Cardiac fibroblast (primary cell): ENCODE data around the gene TMTC2.

Experiments
- DNase-seq, 2 donors: peaks; one replicate each; pipeline versions ENCODE4 v3.0.0 to v3.0.0-alpha.2; 2010; ENCODE audit warnings: low read depth in 2 of 2
- H3K4me3 ChIP-seq, 2 donors: replicated peaks in 1 of 2; 1 replicate in 1 of 2; 2 replicates in 1 of 2; pipeline ENCODE4 v1.5.1; 2011; ENCODE audit warnings: low read depth in 2 of 2, low read length in 2 of 2, mild to moderate bottlenecking in 2 of 2, moderate library complexity in 1 of 2
- TF ChIP-seq, protein P1 (sequence below): IDR thresholded peaks from one replicate; pipeline ENCODE4 v1.5.1; 2011; ENCODE audit warnings: low read depth, mild to moderate bottlenecking, low read length, inconsistent platforms

The TMTC2 gene

GRCh38 chr12:82698708-82699564, 12.2 kb downstream of the TMTC2 start:
- TF ChIP-seq, protein P1, sequence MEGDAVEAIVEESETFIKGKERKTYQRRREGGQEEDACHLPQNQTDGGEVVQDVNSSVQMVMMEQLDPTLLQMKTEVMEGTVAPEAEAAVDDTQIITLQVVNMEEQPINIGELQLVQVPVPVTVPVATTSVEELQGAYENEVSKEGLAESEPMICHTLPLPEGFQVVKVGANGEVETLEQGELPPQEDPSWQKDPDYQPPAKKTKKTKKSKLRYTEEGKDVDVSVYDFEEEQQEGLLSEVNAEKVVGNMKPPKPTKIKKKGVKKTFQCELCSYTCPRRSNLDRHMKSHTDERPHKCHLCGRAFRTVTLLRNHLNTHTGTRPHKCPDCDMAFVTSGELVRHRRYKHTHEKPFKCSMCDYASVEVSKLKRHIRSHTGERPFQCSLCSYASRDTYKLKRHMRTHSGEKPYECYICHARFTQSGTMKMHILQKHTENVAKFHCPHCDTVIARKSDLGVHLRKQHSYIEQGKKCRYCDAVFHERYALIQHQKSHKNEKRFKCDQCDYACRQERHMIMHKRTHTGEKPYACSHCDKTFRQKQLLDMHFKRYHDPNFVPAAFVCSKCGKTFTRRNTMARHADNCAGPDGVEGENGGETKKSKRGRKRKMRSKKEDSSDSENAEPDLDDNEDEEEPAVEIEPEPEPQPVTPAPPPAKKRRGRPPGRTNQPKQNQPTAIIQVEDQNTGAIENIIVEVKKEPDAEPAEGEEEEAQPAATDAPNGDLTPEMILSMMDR, result no peak
- DNase-seq, result no peak
- no peak overlapping the region for H3K4me3 ChIP-seq

DNA sequence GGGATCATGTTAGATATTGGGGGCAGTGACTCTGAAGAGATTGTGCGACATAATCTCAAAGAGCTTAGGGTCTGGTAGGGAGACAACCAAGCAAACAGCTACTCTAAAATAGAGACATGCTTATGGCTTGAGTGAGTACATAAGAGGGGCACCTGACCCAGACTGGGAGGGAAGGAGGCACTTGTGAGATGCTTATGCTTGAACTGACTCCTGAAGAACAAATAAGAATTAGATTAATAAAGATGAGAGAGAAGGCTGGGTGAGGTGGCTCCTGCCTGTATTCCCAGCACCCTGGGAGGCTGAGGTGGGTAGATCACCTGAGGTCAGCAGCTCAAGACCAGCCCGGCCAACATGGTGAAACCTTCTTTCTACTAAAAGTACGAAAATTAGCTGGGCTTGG, 19.1 kb downstream of the TMTC2 start:
- no peak for DNase-seq
- no peak overlapping the region for H3K4me3 ChIP-seq
- TF ChIP-seq, protein P1, result no peak

DNA sequence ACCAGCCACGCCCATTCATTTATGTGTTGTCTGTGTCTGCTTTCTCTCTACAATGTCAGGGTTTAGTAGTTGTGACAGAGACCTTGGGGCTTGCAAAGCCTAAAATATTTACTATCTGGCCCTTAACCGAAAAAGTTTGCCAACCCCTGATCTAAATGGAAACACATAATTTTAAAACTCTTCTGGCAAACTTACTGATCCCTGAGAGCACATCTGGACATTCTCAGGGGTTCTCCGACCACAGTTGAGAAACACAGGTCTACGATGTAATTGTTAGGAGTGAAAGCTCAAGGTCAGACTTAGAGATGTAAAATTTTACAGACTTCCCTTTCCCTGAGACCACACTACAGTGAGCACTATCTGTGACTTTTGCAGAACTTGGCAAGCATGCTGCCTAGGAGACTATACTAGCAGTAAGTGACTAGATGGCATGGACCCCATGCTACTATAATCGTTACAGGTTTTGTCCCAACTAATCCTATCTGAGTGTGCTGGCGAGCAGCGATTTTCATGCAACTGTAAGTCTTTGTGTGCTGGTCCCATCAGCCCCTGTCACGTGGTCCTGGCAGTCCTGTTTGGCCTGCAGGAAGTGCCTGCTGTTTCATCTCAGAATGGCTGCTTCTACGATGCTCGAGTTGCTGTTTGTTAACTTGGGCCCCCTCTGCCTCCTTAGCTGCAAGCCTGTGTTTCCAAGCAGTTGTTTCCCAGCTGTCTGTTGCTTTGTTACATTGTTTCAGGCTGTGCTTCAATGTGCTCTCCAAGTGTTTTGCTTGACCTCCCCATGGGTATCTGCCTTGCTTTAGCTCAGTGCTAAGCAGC, 21.6 kb downstream of the TMTC2 start:
- no peak overlapping the region for H3K4me3 ChIP-seq
- peak in 1 of 2 donors; percentile 55 for DNase-seq
- TF ChIP-seq, protein P1, result no peak

- no peak overlapping the region for H3K4me3 ChIP-seq
- no peak for DNase-seq
- TF ChIP-seq, protein P1, result no peak
Observed at GRCh38 chr12:82709794-82710355, 23.2 kb downstream of the TMTC2 start.

DNA sequence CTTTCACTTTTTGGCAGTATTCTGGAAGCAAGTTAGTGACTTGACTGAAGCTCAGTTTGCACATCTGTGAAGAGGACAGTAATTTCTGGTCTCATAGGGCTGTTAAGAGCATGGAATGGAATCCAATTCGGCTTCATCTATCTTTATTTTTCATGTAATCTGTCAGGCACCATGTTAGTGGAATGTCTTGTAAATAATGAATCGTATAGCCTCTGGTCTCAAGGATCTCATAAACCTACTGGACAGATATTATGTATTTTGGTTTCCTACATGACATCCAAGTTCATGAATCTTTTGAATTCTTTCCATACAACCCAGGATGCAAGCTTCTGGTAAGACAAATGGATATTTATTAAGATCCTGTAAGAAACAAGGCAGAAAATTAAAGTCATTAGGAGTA, 24.0 kb downstream of the TMTC2 start:
- DNase-seq, result no peak
- no peak overlapping the region for H3K4me3 ChIP-seq
- TF ChIP-seq, protein P1, result no peak

DNA sequence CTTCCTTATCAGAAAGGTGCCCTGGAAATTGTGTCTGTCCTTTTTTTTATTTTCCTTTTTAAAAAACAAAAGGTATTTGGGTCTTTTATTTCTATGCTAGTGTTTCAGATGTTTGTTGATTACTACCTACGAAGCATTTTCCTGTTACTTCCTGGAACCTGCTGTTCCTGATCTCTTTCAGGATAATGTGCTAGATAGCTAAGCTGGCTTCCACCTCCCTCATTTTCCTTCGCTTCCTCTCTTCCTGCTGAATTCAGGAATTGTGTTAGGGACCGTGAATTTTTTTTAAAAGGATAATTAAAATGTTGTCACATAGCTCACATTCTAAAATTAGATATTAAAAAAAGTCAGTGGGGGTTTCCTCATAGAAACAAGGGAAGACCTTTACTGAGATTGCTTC, 27.7 kb downstream of the TMTC2 start:
- TF ChIP-seq, protein P1, result no peak
- H3K4me3 ChIP-seq, result no peak overlapping the region
- no peak for DNase-seq
